ENCODE data around the gene CCBE1.

DNA sequence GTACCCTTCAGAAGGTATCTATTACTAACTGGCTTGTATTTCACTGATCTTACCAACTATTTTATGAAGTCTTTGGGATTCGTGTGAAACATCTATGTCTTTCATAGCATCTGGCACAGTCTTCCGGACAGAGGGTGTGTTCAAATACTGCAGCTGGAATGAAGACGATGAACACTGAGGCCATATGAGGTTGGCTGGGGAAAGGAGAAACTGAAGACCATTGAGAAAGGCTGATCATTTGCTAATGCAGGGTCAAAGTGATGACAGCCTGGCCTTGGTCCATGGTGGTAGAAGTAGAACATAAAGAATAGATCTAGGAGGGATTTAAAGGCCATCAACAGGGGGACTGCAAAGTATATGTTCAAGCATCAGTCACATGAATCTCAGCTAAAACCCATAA, 132.7 kb downstream of the CCBE1 start:
- TF ChIP-seq L3MBTL2 (conservative IDR thresholded peaks at IDR 0.05) (no peak), SP1 (IDR thresholded peaks at IDR 0.05) (no peak), ELF4 (IDR thresholded peaks at IDR 0.05) (no peak), TARDBP (IDR thresholded peaks at IDR 0.05) (no peak), BHLHE40 (IDR thresholded peaks at IDR 0.05; ENCODE audit: borderline replicate concordance) (no peak), NFRKB (IDR thresholded peaks at IDR 0.05) (no peak), SUZ12 (IDR thresholded peaks at IDR 0.05) (no peak), FOXK2 (IDR thresholded peaks at IDR 0.05) (no peak), HDGF (IDR thresholded peaks at IDR 0.05; ENCODE audit: borderline replicate concordance) (no peak), FOXA1 (IDR thresholded peaks at IDR 0.05) (no peak), CTBP1 (IDR thresholded peaks at IDR 0.05; ENCODE audit: borderline replicate concordance) (no peak), FOXM1 (IDR thresholded peaks at IDR 0.05; ENCODE audit: borderline replicate concordance) (no peak)
- TF ChIP-seq, protein P1, sequence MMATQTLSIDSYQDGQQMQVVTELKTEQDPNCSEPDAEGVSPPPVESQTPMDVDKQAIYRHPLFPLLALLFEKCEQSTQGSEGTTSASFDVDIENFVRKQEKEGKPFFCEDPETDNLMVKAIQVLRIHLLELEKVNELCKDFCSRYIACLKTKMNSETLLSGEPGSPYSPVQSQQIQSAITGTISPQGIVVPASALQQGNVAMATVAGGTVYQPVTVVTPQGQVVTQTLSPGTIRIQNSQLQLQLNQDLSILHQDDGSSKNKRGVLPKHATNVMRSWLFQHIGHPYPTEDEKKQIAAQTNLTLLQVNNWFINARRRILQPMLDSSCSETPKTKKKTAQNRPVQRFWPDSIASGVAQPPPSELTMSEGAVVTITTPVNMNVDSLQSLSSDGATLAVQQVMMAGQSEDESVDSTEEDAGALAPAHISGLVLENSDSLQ (IDR thresholded peaks at IDR 0.05), result no peak

All from HEK293T (cell line).